Breast epithelium (tissue), 3 donors: ENCODE measurements around the gene SF1.

Experiments used
- POLR2A ChIP-seq: fragments of 450-650 bp; IDR thresholded peaks from one replicate; pipeline ENCODE4 v1.6.1; 2016; ENCODE audit warnings: antibody characterized with exemption, mild to moderate bottlenecking, moderate library complexity
- TF ChIP-seq, protein P1 (sequence below), 3 donors: fragments of 450-650 bp; IDR thresholded peaks; one replicate each; pipeline ENCODE4 v1.5.1; 2016 to 2017; ENCODE audit warnings: antibody characterized with exemption in 3 of 3, mild to moderate bottlenecking in 3 of 3, moderate library complexity in 3 of 3

DNA sequence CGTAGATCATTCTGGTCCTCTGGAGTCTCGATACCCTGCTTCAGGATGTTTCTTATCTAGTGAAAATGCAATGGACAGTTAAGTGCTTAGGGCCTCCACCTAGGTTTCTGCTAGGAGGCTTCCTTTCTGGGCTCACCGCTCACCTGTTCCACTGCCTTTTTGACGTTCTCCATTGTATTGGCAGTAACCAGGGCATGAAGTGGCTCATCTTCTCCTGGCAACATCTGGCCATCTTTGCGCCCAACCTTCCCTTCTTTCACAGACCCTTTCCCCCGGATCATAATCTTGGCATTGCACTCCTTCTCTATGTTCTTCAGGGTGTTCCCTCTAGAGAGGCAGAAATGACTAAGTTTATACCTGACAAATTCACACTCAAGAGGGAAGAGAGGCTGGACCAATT is 9.1 kb downstream of the SF1 start:
- TF ChIP-seq POLR2A = no peak
- TF ChIP-seq, protein P1, sequence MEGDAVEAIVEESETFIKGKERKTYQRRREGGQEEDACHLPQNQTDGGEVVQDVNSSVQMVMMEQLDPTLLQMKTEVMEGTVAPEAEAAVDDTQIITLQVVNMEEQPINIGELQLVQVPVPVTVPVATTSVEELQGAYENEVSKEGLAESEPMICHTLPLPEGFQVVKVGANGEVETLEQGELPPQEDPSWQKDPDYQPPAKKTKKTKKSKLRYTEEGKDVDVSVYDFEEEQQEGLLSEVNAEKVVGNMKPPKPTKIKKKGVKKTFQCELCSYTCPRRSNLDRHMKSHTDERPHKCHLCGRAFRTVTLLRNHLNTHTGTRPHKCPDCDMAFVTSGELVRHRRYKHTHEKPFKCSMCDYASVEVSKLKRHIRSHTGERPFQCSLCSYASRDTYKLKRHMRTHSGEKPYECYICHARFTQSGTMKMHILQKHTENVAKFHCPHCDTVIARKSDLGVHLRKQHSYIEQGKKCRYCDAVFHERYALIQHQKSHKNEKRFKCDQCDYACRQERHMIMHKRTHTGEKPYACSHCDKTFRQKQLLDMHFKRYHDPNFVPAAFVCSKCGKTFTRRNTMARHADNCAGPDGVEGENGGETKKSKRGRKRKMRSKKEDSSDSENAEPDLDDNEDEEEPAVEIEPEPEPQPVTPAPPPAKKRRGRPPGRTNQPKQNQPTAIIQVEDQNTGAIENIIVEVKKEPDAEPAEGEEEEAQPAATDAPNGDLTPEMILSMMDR (IDR thresholded peaks at IDR 0.05) = no peak
